ENCODE results near the gene KNSTRN. TPM values are rescaled to one million over a fixed set of nuclear protein-coding genes. Genes with fewer than 3 reads are reported as not detected.

The KNSTRN gene
- total and polyA plus RNA-seq, 2 donors (not counting 1 experiment from before 2014, with no cell fraction given): 22.5 to 30.9 TPM

DNA sequence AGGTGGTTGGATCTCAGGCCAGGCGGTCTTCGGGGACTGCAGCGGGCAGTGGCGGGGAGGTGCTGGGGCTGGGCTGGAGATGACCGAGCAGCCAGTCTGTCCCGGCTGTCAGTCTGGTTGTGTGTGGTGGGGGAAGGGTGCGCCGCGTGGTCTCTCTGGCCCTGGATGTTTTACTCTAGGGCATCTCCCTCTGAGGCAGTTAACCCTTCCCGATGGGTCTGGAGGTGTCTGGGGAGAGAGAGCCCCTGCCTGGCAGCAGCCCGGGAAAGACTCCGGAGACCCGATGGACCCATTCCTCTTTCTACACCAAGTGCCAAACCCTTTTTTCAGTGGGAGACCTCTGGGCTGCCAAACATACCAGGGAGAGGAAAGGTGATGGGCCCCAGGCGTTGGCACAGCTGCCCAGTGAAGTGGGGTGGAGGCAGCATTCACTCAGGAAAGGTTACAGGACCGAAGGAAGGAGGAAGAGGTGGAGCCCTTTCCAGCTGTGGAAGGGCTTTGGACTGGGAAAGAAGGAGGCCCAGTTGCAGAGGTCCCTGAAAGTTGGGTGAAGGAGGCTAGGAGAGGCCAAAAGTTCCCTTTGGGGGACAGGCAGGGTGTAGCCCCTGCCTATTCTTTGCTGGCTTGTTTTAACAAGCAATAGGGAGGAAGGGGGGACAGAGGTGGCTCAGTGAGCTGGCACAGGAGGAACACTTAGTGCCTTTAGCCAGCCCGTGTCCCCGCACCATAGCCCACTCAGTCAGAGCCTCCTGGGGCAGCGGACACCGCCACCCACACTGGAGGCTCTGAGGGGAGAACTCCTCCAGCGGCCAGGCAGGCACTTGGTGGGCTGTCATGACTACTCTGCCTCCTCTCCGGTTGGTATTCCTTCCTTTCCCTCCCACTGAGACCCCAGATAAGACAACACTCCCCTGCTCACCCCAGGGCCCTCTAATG is 55.5 kb downstream of the KNSTRN start:
- H3K27me3 ChIP-seq (ENCODE audit: control insufficient read depth, insufficient read depth, low read length): peaks cover 69% of the 10 kb centered on the region
- H3K4me3 ChIP-seq (replicated peaks in 1 of 4; ENCODE audit: control extremely low read depth in 1 of 4, insufficient read depth in 1 of 4, low read depth in 3 of 4, low read length in 4 of 4): no peak overlapping the region
- H3K9ac ChIP-seq (ENCODE audit: insufficient read depth, low read length): no peak overlapping the region
- H3K9me3 ChIP-seq (ENCODE audit: control insufficient read depth, insufficient read depth, low read depth, low read length): no peaks in the 10 kb centered on the region
- no peak for TF ChIP-seq EZH2 (IDR thresholded peaks at IDR 0.05; ENCODE audit: low read length, missing control alignments)
- TF ChIP-seq, protein P1, sequence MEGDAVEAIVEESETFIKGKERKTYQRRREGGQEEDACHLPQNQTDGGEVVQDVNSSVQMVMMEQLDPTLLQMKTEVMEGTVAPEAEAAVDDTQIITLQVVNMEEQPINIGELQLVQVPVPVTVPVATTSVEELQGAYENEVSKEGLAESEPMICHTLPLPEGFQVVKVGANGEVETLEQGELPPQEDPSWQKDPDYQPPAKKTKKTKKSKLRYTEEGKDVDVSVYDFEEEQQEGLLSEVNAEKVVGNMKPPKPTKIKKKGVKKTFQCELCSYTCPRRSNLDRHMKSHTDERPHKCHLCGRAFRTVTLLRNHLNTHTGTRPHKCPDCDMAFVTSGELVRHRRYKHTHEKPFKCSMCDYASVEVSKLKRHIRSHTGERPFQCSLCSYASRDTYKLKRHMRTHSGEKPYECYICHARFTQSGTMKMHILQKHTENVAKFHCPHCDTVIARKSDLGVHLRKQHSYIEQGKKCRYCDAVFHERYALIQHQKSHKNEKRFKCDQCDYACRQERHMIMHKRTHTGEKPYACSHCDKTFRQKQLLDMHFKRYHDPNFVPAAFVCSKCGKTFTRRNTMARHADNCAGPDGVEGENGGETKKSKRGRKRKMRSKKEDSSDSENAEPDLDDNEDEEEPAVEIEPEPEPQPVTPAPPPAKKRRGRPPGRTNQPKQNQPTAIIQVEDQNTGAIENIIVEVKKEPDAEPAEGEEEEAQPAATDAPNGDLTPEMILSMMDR (conservative IDR thresholded peaks at IDR 0.05 in 1 of 2, IDR thresholded peaks at IDR 0.05 in 1 of 2; ENCODE audit: low read depth in 1 of 2, low read length in 2 of 2): no peak
- peaks cover 6% of the 10 kb centered on the region for H3K4me1 ChIP-seq (ENCODE audit: control insufficient read depth, extremely low read depth, insufficient read depth, low read length)
- H3K27ac ChIP-seq (ENCODE audit: insufficient read depth, low read length): no peak overlapping the region
- H4K20me1 ChIP-seq (ENCODE audit: control insufficient read depth, extremely low read depth, insufficient read depth, low read length): peaks cover under 1% of the 10 kb centered on the region
- peaks cover 3% of the 10 kb centered on the region for H3K79me2 ChIP-seq (ENCODE audit: control insufficient read depth, insufficient read depth, low read length)
- no peak for DNase-seq (ENCODE audit: low read depth in 2 of 2)
- no peak overlapping the region for H3K4me2 ChIP-seq (ENCODE audit: extremely low read depth, insufficient read depth, low read length)
- H3K36me3 ChIP-seq (ENCODE audit: control insufficient read depth, insufficient read depth, low read length): no peaks in the 10 kb centered on the region
- H2AFZ ChIP-seq (ENCODE audit: low read length): no peak overlapping the region

DNA sequence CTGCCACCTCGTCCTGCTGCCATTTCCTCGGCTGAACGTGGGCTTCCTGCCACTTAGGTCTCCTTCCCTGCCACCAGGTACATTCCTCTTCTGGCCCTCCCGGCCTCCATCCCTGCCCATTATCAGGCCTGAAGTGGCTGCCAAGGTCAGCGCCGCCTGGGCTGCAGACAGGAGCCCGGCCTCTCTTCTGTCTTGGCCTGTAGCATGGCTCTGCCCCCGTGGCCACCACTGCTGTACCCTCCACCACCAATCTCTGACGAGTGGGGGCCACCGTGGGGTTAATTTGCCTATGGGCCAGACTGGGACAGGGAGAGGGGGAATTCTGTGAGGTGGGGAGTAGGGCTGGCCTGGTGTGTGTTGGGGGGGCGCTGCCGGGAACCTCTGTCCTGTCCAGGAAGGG is 56.2 kb downstream of the KNSTRN start:
- Histone ChIP-seq H3K9me3 (ENCODE audit: control insufficient read depth, insufficient read depth, low read depth, low read length) (no peaks in the 10 kb centered on the region), H3K36me3 (ENCODE audit: control insufficient read depth, insufficient read depth, low read length) (no peaks in the 10 kb centered on the region), H4K20me1 (ENCODE audit: control insufficient read depth, extremely low read depth, insufficient read depth, low read length) (peaks cover 3% of the 10 kb centered on the region), H3K4me2 (ENCODE audit: extremely low read depth, insufficient read depth, low read length) (no peak overlapping the region), H3K79me2 (ENCODE audit: control insufficient read depth, insufficient read depth, low read length) (peaks cover 5% of the 10 kb centered on the region), H3K9ac (ENCODE audit: insufficient read depth, low read length) (no peak overlapping the region), H3K27me3 (ENCODE audit: control insufficient read depth, insufficient read depth, low read length) (peaks cover 62% of the 10 kb centered on the region), H3K4me3 (replicated peaks in 1 of 4; ENCODE audit: control extremely low read depth in 1 of 4, insufficient read depth in 1 of 4, low read depth in 3 of 4, low read length in 4 of 4) (no peak overlapping the region), H3K4me1 (ENCODE audit: control insufficient read depth, extremely low read depth, insufficient read depth, low read length) (peaks cover 6% of the 10 kb centered on the region), H3K27ac (ENCODE audit: insufficient read depth, low read length) (no peak overlapping the region), H2AFZ (ENCODE audit: low read length) (no peak overlapping the region)
- TF ChIP-seq, protein P1 (conservative IDR thresholded peaks at IDR 0.05 in 1 of 2, IDR thresholded peaks at IDR 0.05 in 1 of 2; ENCODE audit: low read depth in 1 of 2, low read length in 2 of 2): no peak
- no peak for DNase-seq (ENCODE audit: low read depth in 2 of 2)

DNA sequence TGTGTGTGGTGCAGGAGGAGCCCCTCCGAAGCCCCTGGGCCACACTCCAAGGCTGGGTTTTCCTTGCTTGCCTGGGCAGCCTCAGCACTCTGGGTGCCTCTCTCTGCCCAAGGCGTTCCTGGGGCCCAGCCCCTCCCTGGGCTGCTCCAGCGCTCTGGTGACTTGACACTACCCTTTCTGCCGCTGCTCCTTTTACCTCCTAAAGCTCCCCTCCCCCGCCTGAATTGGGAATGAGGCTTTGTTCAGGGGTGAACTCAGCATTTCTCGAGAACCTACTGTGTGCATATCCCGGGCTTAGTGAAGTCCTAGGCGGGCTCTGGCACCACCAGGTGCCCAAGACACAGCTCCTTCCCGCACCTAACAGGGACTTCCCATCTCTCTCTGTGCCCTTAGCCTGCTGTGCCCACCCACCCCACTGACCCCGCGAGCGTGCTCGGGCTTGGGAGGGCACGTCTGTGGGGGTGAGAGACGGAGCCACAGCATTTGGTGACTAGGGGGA is 57.0 kb downstream of the KNSTRN start:
- no peak overlapping the region for H3K27ac ChIP-seq (ENCODE audit: insufficient read depth, low read length)
- H3K79me2 ChIP-seq (ENCODE audit: control insufficient read depth, insufficient read depth, low read length): peaks cover 5% of the 10 kb centered on the region
- peaks cover 56% of the 10 kb centered on the region for H3K27me3 ChIP-seq (ENCODE audit: control insufficient read depth, insufficient read depth, low read length)
- no peak overlapping the region for H3K9ac ChIP-seq (ENCODE audit: insufficient read depth, low read length)
- peaks cover 3% of the 10 kb centered on the region for H4K20me1 ChIP-seq (ENCODE audit: control insufficient read depth, extremely low read depth, insufficient read depth, low read length)
- H3K9me3 ChIP-seq (ENCODE audit: control insufficient read depth, insufficient read depth, low read depth, low read length): no peaks in the 10 kb centered on the region
- DNase-seq (ENCODE audit: low read depth in 2 of 2): no peak
- peak overlapping the region; percentile 52 to 64 (median 60) for H3K4me3 ChIP-seq (replicated peaks in 1 of 4; ENCODE audit: control extremely low read depth in 1 of 4, insufficient read depth in 1 of 4, low read depth in 3 of 4, low read length in 4 of 4)
- peak overlapping the region; percentile 71 for H2AFZ ChIP-seq (ENCODE audit: low read length)
- peaks cover 6% of the 10 kb centered on the region for H3K4me1 ChIP-seq (ENCODE audit: control insufficient read depth, extremely low read depth, insufficient read depth, low read length)
- H3K36me3 ChIP-seq (ENCODE audit: control insufficient read depth, insufficient read depth, low read length): no peaks in the 10 kb centered on the region
- peak overlapping the region; percentile 97 for H3K4me2 ChIP-seq (ENCODE audit: extremely low read depth, insufficient read depth, low read length)
- TF ChIP-seq, protein P1 (conservative IDR thresholded peaks at IDR 0.05 in 1 of 2, IDR thresholded peaks at IDR 0.05 in 1 of 2; ENCODE audit: low read depth in 1 of 2, low read length in 2 of 2): no peak
